GM19328 (cell line): ENCODE results near the gene SIN3B.
A peak's percentile ranks its signal among the peaks of the same experiment; 100 is the strongest.

Experiments used
- ATAC-seq: cut with Tn5 transposase; IDR thresholded peaks from one replicate; pipeline ENCODE4 v1.9.1; 2021; ENCODE audit warnings: mild to moderate bottlenecking, moderate library complexity; ENCODE audit not compliant: unreplicated experiment

Gene SIN3B

GRCh38 chr19:16887353-16888265 lies 58.4 kb downstream of the SIN3B start:
- no peak for ATAC-seq

GRCh38 chr19:16888629-16889365 lies 59.6 kb downstream of the SIN3B start, which contains the start of gene F2RL3:
TSS of gene F2RL3 (plus strand) at chr19:16888999. CDS start at chr19:16889190, 191 bp downstream.
- ATAC-seq: no peak

- no peak for ATAC-seq
These were observed 60.2 kb downstream of the SIN3B start for GRCh38 chr19:16889366-16889882.

DNA sequence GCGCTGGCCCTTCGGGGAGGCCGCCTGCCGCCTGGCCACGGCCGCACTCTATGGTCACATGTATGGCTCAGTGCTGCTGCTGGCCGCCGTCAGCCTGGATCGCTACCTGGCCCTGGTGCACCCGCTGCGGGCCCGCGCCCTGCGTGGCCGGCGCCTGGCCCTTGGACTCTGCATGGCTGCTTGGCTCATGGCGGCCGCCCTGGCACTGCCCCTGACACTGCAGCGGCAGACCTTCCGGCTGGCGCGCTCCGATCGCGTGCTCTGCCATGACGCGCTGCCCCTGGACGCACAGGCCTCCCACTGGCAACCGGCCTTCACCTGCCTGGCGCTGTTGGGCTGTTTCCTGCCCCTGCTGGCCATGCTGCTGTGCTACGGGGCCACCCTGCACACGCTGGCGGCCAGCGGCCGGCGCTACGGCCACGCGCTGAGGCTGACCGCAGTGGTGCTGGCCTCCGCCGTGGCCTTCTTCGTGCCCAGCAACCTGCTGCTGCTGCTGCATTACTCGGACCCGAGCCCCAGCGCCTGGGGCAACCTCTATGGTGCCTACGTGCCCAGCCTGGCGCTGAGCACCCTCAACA lies 60.8 kb downstream of the SIN3B start:
- no peak for ATAC-seq

DNA sequence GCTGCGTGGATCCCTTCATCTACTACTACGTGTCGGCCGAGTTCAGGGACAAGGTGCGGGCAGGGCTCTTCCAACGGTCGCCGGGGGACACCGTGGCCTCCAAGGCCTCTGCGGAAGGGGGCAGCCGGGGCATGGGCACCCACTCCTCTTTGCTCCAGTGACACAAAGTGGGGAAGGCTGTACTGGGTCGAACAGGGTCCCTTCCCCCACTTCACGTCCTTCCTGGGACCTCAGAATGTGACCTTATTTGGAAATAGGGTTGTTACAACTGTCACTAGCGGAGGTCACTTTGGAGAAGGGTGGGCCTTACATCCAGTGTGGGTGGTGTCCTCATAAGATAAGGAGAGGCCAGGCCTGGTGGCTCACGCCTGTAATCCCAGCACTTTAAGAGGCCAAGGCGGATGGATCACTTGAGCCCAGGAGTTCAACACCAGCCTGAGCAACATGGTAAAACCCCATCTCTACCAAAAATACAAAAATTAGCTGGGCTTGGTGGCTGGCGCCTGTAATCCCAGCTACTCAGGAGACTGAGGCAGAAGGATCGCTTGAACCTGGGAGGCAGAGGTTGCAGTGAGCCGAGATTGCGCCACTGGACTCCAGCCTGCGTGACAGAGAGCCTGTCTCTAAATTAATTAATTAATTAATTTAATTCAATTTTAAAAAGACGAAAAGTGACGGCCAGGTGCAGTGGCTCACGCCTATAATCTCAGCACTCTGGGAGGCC lies 61.4 kb downstream of the SIN3B start:
- no peak for ATAC-seq

GRCh38 chr19:16891696-16892382 lies 62.6 kb downstream of the SIN3B start:
- no peak for ATAC-seq

DNA sequence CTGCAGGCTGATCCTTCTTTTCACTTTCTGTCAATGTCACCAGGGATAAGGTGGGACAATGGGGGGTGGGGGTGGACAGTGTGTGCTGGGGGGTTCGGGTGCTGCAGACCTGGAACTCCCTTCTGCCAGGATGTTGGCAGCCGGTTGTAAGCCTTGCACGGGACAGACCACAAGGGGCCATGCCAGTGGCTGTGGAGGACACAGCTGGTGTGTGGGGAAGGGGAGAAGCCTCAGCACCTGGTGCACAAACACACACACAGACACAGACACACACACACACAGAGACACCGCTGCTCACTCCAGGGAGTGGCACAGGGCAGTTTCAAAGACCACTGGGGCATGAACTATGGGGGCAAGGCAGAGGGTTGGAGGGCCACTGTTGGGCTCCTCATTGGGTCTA lies 63.2 kb downstream of the SIN3B start:
- no peak for ATAC-seq

DNA sequence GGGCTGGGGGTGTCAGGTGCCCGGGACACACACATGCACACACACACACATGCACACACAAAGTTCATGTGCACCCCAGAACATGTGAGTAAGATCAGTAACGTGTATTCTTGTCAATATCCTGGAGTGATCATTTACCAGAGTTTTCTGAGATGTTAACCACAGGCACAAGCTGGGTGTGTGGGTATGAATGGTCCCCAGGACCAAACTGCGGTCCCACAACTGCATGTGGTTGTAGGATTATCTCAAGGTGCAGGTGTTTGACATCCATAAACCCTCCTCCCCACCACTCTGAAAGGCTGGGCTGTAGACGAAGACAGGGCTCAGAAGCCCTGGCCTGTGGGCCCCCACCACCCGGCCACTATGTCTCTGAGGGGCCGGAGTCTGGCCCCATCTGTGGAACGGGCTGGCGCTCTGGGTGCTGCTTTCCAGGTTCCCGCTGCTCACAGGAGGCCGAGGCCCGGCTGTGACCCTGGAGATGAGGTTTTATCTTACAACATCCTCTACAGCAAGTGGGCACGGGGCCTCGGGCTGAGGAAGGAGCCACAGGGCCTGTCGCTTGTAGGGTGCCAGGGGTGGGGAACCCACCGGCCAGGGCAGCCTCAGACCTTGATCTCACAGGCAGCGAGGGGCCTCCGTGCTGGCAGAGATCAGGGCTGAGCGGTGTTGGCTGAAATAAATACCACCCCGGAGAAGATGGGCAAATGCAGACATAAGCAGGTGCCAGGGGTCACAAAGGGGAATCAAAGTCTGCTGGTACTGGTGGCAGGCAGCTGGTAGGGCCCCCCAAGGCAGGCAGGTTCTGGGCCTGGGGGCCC lies 63.9 kb downstream of the SIN3B start:
- ATAC-seq: no peak

- no peak for ATAC-seq
These were observed 64.4 kb downstream of the SIN3B start for GRCh38 chr19:16893686-16893989.

GRCh38 chr19:16894080-16894479 lies 64.9 kb downstream of the SIN3B start:
- no peak for ATAC-seq

DNA sequence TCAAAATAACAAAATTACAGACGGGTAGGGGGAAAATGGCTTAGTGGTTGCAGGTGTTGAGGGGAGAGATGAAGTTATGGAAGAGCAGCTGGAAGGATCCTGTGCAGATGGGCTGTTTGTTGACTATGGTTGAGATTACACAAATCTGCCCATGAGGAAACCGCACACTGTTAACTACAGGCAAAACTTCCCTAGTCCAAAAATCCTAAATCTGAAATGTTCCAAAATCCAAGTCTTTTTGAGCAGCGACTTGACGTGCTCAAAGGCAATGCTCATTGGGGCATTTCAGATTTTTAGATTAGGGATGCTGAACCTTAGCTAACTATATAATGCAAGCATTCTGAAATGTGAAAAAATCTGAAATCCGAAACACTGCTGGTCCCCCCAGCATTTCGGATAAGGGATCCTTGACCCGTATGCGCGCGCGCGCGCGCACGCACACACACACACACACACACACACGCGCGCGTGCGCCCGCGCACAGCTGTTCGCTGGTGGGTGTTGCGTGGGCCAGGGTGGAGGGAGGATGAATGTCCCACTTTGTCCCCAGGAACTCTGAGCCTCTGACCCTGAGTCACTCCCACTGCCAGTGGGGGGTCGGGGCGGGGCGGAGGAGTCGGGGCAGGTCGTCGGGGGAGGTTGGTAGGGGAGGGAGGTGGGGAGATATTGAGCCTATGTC lies 66.4 kb downstream of the SIN3B start:
- ATAC-seq: no peak

DNA sequence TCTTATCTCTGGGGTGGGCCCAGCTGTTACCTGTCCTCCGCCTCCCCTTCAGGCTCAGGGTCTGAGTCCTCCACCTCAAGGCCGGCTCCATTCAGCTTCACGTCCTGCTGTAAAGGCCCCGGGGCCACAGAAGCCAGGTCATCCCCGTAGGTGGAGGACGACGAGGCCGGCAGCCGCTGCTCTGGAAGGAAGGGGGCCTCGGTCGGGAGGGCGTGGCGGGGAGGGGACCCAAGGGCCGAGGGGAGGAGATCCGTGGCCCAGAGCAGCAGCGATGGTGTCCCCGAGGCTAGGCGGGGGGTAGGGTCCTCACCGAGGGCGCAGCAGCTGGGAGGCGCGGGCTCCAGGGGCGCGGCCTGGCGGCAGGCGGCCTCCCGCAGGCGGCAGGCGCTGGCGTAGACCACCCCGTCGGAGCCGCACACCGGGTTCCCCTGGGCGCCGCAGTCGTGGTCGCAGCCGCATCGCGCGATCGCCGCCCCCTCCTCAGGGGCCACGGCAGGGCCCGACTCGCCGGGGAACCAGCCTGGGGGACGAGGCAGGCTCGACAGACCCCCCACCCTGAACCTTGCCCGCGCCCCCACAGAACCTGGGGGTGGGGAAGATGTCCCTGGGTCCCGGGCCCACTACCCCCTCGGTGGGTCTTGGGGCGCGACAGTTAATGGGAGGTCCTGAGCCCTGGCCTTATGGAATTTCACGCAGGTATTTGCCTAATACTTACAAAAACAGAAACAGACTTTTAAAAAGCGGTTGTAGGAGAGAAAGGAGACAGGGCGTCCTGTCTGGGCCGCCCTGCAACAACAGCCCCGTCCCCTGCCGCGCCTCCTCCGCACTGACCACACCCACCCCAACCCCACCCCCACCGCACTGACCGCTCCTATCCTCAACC lies 67.2 kb downstream of the SIN3B start:
- ATAC-seq: no peak

DNA sequence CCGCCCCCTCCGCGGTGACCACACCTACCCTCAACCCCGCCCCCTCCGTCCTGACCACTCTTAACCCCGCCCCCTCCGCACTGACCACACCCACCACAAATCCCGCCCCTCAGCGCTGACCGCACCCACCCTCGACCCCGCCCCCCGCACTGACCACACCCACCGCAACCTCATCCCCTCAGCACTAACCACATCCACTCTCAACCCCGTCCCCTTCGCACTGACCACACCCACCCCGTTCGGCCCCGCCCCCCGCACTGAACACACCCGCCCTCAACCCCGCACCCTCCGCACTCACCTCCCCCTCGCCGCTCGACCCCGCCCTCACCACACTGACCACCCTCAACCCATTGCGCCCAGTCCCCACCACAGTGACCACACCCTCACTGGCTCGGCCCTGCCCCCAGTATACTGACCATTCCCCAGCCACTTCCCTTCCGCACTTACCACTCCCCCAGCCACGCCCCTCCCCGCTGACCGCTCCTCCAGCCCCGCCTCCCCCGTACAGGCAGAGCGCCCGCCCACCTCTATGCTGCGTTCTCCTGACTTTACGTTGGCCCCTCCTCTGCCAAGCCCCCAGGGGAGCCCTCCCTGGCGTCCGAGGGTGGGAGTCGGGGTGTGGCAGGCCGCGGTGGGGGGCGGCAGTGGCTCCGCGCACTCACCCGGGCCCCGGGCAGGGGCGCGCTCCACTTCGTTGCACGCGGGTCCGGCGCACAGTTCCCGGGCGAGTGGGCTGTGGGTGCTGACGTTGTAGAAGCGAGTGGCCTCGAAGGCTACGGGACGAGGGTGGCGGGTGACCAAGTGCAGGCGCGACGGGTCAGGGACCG lies 68.0 kb downstream of the SIN3B start:
- peak; percentile 51 for ATAC-seq

DNA sequence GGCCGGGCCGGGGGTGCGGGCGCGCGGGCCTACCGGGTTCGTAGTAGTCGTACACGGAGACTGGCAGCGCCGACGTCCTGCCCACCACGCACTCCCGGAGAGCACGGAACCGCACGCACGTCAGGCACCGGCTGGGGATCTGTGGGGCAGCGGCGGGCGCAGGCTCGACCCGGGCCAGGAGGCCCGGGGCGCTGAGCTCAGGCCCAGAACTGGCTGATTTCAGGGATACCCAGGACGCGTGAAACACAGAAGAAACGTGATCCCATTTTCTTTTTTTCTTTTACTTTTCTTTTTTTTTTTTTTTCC lies 68.6 kb downstream of the SIN3B start:
- no peak for ATAC-seq

DNA sequence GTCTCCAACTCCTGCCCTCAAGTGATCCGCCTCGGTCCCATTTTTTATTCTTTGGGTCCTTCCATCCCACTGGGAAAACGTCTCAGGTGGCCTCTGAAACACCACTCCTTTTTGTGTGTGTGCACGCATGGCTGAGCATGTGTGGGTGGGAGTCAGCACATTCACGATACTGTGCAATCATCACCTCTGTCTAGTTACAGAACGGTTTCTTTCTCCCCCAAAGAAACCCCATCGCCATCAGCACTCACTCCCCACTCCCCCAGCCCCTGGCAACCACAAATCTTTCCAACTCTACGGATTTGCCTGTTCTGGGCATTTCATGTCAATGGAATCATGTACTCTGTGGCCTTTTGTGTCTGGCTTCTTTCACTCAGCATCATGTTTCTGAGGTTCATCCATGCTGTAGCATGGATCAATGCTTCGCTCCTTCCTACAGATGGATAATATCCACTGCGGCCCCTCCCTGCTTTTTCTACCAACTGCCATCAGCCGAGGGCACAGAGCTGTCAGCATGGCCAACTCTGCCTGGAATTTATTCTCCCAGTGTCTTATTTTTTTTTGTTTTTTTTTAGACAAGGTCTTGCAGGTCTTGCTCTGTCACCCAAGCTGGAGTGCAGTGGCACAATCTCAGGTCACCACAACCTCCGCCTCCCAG lies 69.3 kb downstream of the SIN3B start:
- no peak for ATAC-seq

GRCh38 chr19:16899566-16900075 lies 70.4 kb downstream of the SIN3B start:
- no peak for ATAC-seq
